GM21528 (cell line): ENCODE results near the gene TMEM132D.

Experiments
- ATAC-seq: cut with Tn5 transposase; IDR thresholded peaks from one replicate; pipeline ENCODE4 v1.9.1; 2021; ENCODE audit warnings: mild to moderate bottlenecking, moderate library complexity; ENCODE audit not compliant: unreplicated experiment, low FRiP score

TMEM132D gene

GRCh38 chr12:129150721-129151120, 753.1 kb downstream of the TMEM132D start:
- no peak for ATAC-seq

GRCh38 chr12:129145381-129145780, 758.4 kb downstream of the TMEM132D start:
- no peak for ATAC-seq

GRCh38 chr12:129138776-129139175, 765.0 kb downstream of the TMEM132D start:
- ATAC-seq: no peak

- ATAC-seq: no peak
Measured at GRCh38 chr12:129136694-129137325, 767.0 kb downstream of the TMEM132D start.

GRCh38 chr12:129127771-129128170, 776.1 kb downstream of the TMEM132D start:
- ATAC-seq: no peak

GRCh38 chr12:129127211-129127610, 776.6 kb downstream of the TMEM132D start:
- no peak for ATAC-seq

GRCh38 chr12:129119537-129119936, 784.3 kb downstream of the TMEM132D start:
- no peak for ATAC-seq

- no peak for ATAC-seq
Measured at GRCh38 chr12:129115558-129115957, 788.3 kb downstream of the TMEM132D start.

- ATAC-seq: no peak
Measured at GRCh38 chr12:129110575-129110974, 793.2 kb downstream of the TMEM132D start.

GRCh38 chr12:129109174-129110001, 794.4 kb downstream of the TMEM132D start:
- ATAC-seq: no peak

GRCh38 chr12:129106772-129107171, 797.1 kb downstream of the TMEM132D start:
- ATAC-seq: no peak

GRCh38 chr12:129103231-129103630, 800.6 kb downstream of the TMEM132D start:
- no peak for ATAC-seq

- no peak for ATAC-seq
Measured at GRCh38 chr12:129102233-129102632, 801.6 kb downstream of the TMEM132D start.

GRCh38 chr12:129101816-129102215, 802.0 kb downstream of the TMEM132D start:
- ATAC-seq: no peak

- ATAC-seq: no peak
Measured at GRCh38 chr12:129101404-129101803, 802.4 kb downstream of the TMEM132D start.

- no peak for ATAC-seq
Measured at GRCh38 chr12:129097451-129097850, 806.4 kb downstream of the TMEM132D start.

GRCh38 chr12:129096968-129097367, 806.9 kb downstream of the TMEM132D start:
- ATAC-seq: no peak

GRCh38 chr12:129096184-129096583, 807.6 kb downstream of the TMEM132D start:
- no peak for ATAC-seq

- ATAC-seq: no peak
Measured at GRCh38 chr12:129089576-129089975, 814.2 kb downstream of the TMEM132D start.

- ATAC-seq: no peak
Measured at GRCh38 chr12:129084875-129085826, 818.7 kb downstream of the TMEM132D start.
